Activated B cell treated with CpG ODN at 0.5 μM for 24 hours (primary cell): ENCODE data around the gene SNX20. TPM values are rescaled to one million over a fixed set of nuclear protein-coding genes. Genes with fewer than 3 reads are reported as not detected.
A peak's percentile ranks its signal among the peaks of the same experiment; 100 is the strongest.

Experiments
- ATAC-seq: fragments of 200-7000 bp; cut with Tn5 transposase; one replicate; pipeline ENCODE4 v1.10.0; 2021; ENCODE audit warnings: low read depth, mild to moderate bottlenecking, moderate library complexity
- CTCF ChIA-PET: fragments of 350-600 bp; sonication (Branson Sonifier 250); formaldehyde crosslinking; loops from one replicate; lab custom pipeline; 2021; ENCODE audit warnings: antibody characterized with exemption; lab: Charles Lee
- POLR2A ChIA-PET: fragments of 350-600 bp; sonication (Branson Sonifier 250); formaldehyde crosslinking; loops from one replicate; lab custom pipeline; 2021; ENCODE audit warnings: antibody characterized with exemption; lab: Charles Lee
- DNase-seq: peaks from one replicate; pipeline ENCODE4 v3.0.0; 2022
- H3K27ac Mint-ChIP-seq: one replicate; pipeline ENCODE4 v1.8.0; 2020; ENCODE audit warnings: mixed read lengths
- H3K27me3 Mint-ChIP-seq: one replicate; pipeline ENCODE4 v1.8.0; 2021; ENCODE audit warnings: mixed read lengths
- H3K36me3 Mint-ChIP-seq: one replicate; pipeline ENCODE4 v1.8.0; 2021; ENCODE audit warnings: low read depth, mixed read lengths
- H3K4me1 Mint-ChIP-seq: one replicate; pipeline ENCODE4 v1.8.0; 2021; ENCODE audit warnings: mixed read lengths
- H3K4me3 Mint-ChIP-seq: one replicate; pipeline ENCODE4 v1.8.0; 2020; ENCODE audit warnings: mild to moderate bottlenecking, mixed read lengths
- H3K9me3 Mint-ChIP-seq: one replicate; pipeline ENCODE4 v1.8.0; 2020; ENCODE audit warnings: mixed read lengths
- CTCF ChIP-seq: fragments of 200-600 bp; IDR thresholded peaks from one replicate; pipeline ENCODE4 v1.8.0; 2022; ENCODE audit warnings: antibody characterized with exemption, mild to moderate bottlenecking
- intact Hi-C: fragments of 100-400 bp; cut with micrococcal nuclease; formaldehyde crosslinking; loops from one replicate; pipeline ENCODE4 v1.15.1; 2024
- total RNA-seq: library from RNA; stranded (reverse); gene quantifications from 2 replicates; pipeline ENCODE4 v1.2.3, GENCODE V29; 2022

The SNX20 gene
- total RNA-seq, 1 donor from 2014 or later, result 33.1 TPM

GRCh38 chr16:50674831-50675230 lies 6.3 kb downstream of the SNX20 start:
- Mint-ChIP-seq H3K36me3 (peaks cover 92% of the 10 kb centered on the region), H3K4me3 (no peak overlapping the region)

GRCh38 chr16:50673496-50674275 lies 7.4 kb downstream of the SNX20 start:
- Mint-ChIP-seq H3K27ac (no peak overlapping the region), H3K9me3 (peaks cover 5% of the 10 kb centered on the region), H3K4me1 (peaks cover 8% of the 10 kb centered on the region), H3K4me3 (no peak overlapping the region), H3K36me3 (peaks cover 89% of the 10 kb centered on the region), H3K27me3 (no peaks in the 10 kb centered on the region)
- ATAC-seq (no peak), DNase-seq (no peak)
- ChIA-PET CTCF (interaction anchor here (1.5 to 12.2 kb wide), 3 partner anchors 72 to 464 kb away, joined by 4 to 169 read pairs (median 32); no protein-coding TSS in a partner anchor), POLR2A (interaction anchor here (1.3 kb wide), 2 partner anchors 63 to 608 kb away, joined by 3 read pairs; partner anchors contain the start of gene HEATR3)
- no peak for TF ChIP-seq CTCF
- intact Hi-C loops, result no loop called here

More at GRCh38 chr16:50674831-50675230, 6.3 kb downstream of the SNX20 start:
- ChIA-PET CTCF (interaction anchor here (1.1 to 12.2 kb wide), 2 partner anchors 8 to 71 kb away, joined by 5 to 169 read pairs; no protein-coding TSS in a partner anchor), POLR2A (interaction anchor here (1.0 to 1.3 kb wide), 2 partner anchors 9 to 61 kb away, joined by 3 to 4 read pairs; no protein-coding TSS in a partner anchor)
- H3K27ac Mint-ChIP-seq, result no peak overlapping the region
- H3K9me3 Mint-ChIP-seq, result peaks cover 5% of the 10 kb centered on the region
- intact Hi-C loops, result no loop called here
- H3K27me3 Mint-ChIP-seq, result no peaks in the 10 kb centered on the region
- H3K4me1 Mint-ChIP-seq, result peaks cover 20% of the 10 kb centered on the region
- ATAC-seq (no peak), DNase-seq (no peak)
- TF ChIP-seq CTCF, result no peak

GRCh38 chr16:50671644-50672260 lies 9.4 kb downstream of the SNX20 start:
- H3K4me3 Mint-ChIP-seq, result no peak overlapping the region
- POLR2A ChIA-PET, result interaction anchor here (0.6 to 1.8 kb wide), 5 partner anchors 9 to 377 kb away, joined by 4 to 7 read pairs (median 4); partner anchors contain the start of gene SNX20
- H3K27ac Mint-ChIP-seq, result peak overlapping the region; percentile 46

GRCh38 chr16:50670476-50670875 lies 10.6 kb downstream of the SNX20 start:
- Mint-ChIP-seq H3K27ac (peak overlapping the region; percentile 37), H3K4me1 (peaks cover 13% of the 10 kb centered on the region), H3K27me3 (no peaks in the 10 kb centered on the region), H3K4me3 (no peak overlapping the region), H3K9me3 (peaks cover 5% of the 10 kb centered on the region), H3K36me3 (peaks cover 65% of the 10 kb centered on the region)
- ChIA-PET POLR2A (interaction anchor here (5.6 kb wide), 1 partner anchor 10 kb away, joined by 36 read pairs; the partner anchor contains the start of gene SNX20), CTCF (interaction anchor here (1.6 to 12.2 kb wide), 4 partner anchors 10 to 136 kb away, joined by 3 to 169 read pairs (median 26); partner anchors contain the start of gene SNX20)
- DNase-seq, result no peak
- TF ChIP-seq CTCF, result no peak
- intact Hi-C loops, result no loop called here
- no peak for ATAC-seq

More at GRCh38 chr16:50671644-50672260, 9.4 kb downstream of the SNX20 start:
- peaks cover 78% of the 10 kb centered on the region for H3K36me3 Mint-ChIP-seq
- peaks cover 5% of the 10 kb centered on the region for H3K9me3 Mint-ChIP-seq
- no peaks in the 10 kb centered on the region for H3K27me3 Mint-ChIP-seq
- CTCF ChIA-PET, result interaction anchor here (0.8 to 12.2 kb wide), 11 partner anchors 9 to 462 kb away, joined by 3 to 169 read pairs (median 4); partner anchors contain the start of genes CYLD and SNX20
- peak; percentile 36 for ATAC-seq
- no peak for TF ChIP-seq CTCF
- DNase-seq, result no peak
- peaks cover 7% of the 10 kb centered on the region for H3K4me1 Mint-ChIP-seq
- intact Hi-C loops, result loop anchor here (1.0 kb wide), 1 partner anchor 76 kb away; no protein-coding TSS in a partner anchor
